Bronchial epithelial cell (primary cell): ENCODE measurements around the gene FIBCD1. TPM values are rescaled to one million over a fixed set of nuclear protein-coding genes. Genes with fewer than 3 reads are reported as not detected.
"Not testable (repeated sequence)": the region's sequence is repeated elsewhere in the genome, so short reads cannot be mapped to it uniquely, and the experiment has no call there.

Experiments
- DNase-seq: peaks from one replicate; pipeline ENCODE4 v3.0.0-alpha.2; 2010; ENCODE audit warnings: low read depth
- FAIRE-seq: peaks from 2 replicates; lab custom pipeline; 2011; peaks lifted over from hg19 to GRCh38; lab: Jason Lieb, UNC
- H3K27me3 ChIP-seq: 2 replicates; pipeline ENCODE4 v1.5.1; 2011; ENCODE audit warnings: low read length; ENCODE audit not compliant: control insufficient read depth, insufficient read depth
- H3K36me3 ChIP-seq: 2 replicates; pipeline ENCODE4 v1.5.1; 2011; ENCODE audit warnings: low read length; ENCODE audit not compliant: control insufficient read depth, insufficient read depth
- H3K4me3 ChIP-seq: 2 replicates; pipeline ENCODE4 v1.5.1; 2011; ENCODE audit warnings: mild to moderate bottlenecking, low read depth, low read length, control low read depth
- total RNA-seq: library from RNA; depleted of rRNA; stranded (reverse); fragments of >200 nt; gene quantifications from 2 replicates; pipeline ENCODE4 v1.2.1, GENCODE V29; 2014
- TF ChIP-seq, protein P1 (sequence below): IDR thresholded peaks from 2 replicates; pipeline ENCODE4 v1.5.1; 2011; ENCODE audit warnings: mild to moderate bottlenecking, moderate library complexity, low read length, control low read depth, inconsistent platforms; ENCODE audit not compliant: insufficient read depth, severe bottlenecking

The FIBCD1 gene
- total RNA-seq, 1 donor from 2014 or later = 0.26 TPM

DNA sequence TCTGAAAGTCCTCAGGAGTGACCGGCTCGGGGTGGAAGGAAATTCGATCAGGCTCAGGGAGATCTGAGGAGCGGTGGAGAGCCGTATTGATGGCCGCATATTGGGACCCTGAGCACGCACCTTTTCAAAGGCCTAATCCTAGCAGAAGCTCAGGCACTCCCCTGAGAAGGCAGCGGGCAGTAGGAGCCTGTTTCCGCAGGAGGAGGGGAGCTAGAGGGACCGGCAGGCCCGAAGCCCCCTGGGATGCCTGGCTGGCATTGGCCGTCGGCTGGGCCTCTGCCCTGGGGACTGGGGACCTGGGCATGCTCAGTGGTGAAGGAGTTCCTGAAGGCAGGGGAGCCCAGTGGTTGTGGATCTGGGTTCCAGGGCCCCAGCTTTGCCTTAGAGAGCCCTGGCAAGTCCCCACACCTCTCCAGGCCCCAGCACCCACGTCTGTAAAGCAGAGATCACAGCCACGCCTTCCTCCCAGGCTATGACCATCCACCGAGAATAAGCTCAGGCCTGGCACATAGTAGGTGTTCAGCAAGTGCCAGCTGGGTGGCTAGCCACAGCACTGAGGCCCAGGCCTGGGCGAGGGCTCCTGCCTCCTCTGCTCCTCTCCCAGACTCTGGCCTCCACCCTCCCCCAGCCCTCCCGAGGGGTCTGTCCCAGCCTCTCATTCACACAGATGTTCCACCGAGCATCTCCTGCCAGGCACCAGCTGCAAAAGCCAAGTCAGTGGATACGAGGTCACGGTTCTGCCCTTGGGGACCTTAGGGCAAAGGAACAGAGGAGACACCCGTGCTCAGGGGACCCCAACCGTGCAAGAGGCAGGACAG, 25.2 kb downstream of the FIBCD1 start:
- no peak overlapping the region for H3K4me3 ChIP-seq
- FAIRE-seq (no peak), DNase-seq (no peak)
- H3K27me3 ChIP-seq = peaks cover 5% of the 10 kb centered on the region
- TF ChIP-seq, protein P1, sequence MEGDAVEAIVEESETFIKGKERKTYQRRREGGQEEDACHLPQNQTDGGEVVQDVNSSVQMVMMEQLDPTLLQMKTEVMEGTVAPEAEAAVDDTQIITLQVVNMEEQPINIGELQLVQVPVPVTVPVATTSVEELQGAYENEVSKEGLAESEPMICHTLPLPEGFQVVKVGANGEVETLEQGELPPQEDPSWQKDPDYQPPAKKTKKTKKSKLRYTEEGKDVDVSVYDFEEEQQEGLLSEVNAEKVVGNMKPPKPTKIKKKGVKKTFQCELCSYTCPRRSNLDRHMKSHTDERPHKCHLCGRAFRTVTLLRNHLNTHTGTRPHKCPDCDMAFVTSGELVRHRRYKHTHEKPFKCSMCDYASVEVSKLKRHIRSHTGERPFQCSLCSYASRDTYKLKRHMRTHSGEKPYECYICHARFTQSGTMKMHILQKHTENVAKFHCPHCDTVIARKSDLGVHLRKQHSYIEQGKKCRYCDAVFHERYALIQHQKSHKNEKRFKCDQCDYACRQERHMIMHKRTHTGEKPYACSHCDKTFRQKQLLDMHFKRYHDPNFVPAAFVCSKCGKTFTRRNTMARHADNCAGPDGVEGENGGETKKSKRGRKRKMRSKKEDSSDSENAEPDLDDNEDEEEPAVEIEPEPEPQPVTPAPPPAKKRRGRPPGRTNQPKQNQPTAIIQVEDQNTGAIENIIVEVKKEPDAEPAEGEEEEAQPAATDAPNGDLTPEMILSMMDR = no peak
- no peaks in the 10 kb centered on the region for H3K36me3 ChIP-seq

DNA sequence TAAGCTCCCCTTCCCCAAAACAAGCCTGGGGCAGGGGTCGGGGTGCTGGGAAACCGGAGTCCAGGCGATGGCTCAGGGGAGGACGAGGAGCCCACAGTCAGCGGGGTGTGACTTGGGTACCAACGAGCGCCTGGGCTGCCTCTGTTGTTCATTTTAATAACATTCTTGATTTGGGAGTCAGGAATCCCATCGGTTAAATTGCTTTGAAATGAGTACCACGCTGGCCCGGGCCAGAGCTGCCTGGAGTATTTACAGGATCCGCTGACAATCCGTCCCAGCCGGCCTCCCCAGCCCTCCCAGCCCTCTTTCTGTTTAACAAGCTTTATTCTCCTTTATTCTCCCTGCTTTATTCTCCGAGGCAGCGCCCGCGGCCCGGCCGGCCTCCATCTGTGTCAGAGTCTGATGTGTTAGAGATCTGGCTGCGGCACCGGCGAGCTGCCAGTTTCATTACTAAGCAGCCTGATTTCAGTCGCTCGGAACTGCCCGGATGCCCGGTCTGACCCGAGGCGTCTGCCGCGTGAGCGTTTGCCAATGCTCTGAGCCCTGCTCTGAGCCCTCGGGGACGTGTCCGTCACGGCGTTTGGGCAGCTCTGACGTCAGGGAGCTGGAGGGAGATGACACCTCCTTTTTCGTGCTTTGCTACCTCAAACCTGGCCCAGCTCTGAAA, 26.0 kb downstream of the FIBCD1 start:
- FAIRE-seq = no peak
- no peak overlapping the region for H3K4me3 ChIP-seq
- DNase-seq = peak; percentile 75
- H3K27me3 ChIP-seq = peaks cover 2% of the 10 kb centered on the region
- no peaks in the 10 kb centered on the region for H3K36me3 ChIP-seq
- TF ChIP-seq, protein P1 = no peak

DNA sequence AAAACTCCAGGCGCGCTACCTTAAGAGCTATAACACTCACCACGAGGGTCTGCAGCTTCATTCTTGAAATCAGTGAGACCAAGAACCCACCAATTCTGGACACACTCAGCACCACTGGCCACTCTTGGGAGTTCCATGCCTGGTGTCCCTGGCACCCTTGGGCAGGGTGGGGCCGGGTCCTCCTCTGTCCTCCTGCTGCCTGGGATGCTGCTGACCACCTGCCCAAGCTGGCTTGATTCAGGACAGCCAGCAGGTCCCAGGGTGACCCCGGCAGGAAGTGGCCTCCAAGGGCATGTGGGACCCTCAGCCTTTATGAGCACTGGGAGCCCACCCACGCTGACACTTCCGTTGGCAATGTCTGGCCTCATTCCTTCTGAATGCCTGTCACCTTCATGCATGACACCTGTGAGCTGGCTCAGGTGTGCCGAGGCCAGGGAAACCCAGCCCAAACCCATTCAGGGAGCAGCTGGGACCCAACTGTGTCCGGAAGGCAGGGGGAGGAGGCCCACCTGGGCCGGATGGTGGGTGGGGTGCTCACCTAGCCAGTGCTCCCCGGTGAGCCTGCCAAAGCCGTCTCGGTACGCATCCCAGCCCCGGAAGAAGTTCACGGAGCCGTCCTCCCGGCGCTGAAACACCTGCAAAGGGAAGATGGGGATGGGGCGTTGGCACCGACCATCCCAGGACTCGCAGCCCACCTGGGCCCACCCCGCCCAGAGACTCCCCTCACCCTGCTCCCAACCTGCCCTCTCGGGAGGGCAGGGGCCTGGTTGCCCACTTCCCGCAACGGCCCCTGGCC, 27.6 kb downstream of the FIBCD1 start:
- FAIRE-seq = no peak
- Histone ChIP-seq H3K36me3 (no peaks in the 10 kb centered on the region), H3K4me3 (no peak overlapping the region), H3K27me3 (no peaks in the 10 kb centered on the region)
- no peak for DNase-seq
- TF ChIP-seq, protein P1 = no peak

DNA sequence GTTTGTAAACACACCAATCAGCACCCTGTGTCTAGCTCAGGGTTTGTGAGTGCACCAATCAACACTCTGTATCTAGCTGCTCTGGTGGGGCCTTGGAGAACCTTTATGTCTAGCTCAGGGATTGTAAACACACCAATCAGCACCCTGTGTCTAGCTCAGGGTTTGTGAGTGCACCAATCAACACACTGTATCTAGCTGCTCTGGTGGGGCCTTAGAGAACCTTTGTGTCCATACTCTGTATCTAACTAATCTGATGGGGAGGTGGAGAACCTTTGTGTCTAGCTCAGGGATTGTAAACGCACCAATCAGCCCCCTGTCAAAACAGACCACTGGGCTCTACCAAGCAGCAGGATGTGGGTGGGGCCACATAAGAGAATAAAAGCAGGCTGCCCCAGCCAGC, 28.4 kb downstream of the FIBCD1 start:
- not testable (repeated sequence) for FAIRE-seq, H3K36me3 ChIP-seq, H3K27me3 ChIP-seq, DNase-seq, H3K4me3 ChIP-seq

DNA sequence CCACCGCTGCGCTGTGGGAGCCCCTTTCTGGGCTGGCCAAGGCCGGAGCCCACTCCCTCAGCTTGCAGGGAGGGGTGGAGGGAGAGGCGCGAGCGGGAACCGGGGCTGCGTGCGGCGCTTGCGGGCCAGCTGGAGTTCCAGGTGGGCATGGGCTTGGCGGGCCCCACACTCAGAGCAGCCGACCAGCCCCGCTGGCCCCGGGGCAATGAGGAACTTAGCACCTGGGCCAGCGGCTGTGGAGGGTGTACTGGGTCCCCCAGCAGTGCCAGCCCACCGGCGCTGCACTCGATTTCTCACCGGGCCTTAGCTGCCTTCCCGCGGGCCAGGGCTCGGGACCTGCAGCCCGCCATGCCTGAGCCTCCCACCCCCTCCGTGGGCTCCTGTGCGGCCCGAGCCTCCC, 29.0 kb downstream of the FIBCD1 start:
- H3K36me3 ChIP-seq, FAIRE-seq, DNase-seq, H3K27me3 ChIP-seq, H3K4me3 ChIP-seq: not testable (repeated sequence)

DNA sequence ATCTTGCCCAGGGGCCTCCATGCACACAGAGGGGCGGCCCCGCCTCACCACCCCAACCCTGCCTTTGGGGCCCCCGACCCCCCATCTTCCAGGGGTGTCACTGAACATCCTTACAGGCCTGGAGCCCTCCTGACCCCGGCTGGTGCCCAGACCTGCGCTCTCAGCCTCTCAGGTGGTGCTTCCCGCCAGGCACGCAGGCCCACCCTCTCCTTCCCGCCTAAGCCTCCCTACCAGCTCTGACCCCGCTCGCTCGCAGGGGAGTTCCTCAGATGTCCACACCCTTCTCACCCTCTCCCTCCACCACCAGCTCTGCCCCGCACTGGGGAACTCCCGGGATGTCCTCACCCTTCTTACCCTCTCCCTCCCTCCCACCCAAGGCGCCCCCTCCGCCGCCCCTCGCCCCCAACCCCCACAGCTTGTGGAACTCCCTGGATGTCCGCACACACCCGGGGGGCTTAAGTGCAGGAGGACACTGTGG, 30.1 kb downstream of the FIBCD1 start:
- DNase-seq (no peak), FAIRE-seq (no peak)
- TF ChIP-seq, protein P1 = no peak
- Histone ChIP-seq H3K4me3 (no peak overlapping the region), H3K36me3 (no peaks in the 10 kb centered on the region), H3K27me3 (peaks cover 3% of the 10 kb centered on the region)
